Amygdala (tissue), 56 donors: ENCODE results near the gene C1orf116.
A peak's percentile ranks its signal among the peaks of the same experiment; 100 is the strongest.

Source experiments
- DNase-seq, 56 donors: peaks; one replicate each; lab custom pipeline; 2025; lab: John Stamatoyannopoulos, UW

Gene C1orf116

DNA sequence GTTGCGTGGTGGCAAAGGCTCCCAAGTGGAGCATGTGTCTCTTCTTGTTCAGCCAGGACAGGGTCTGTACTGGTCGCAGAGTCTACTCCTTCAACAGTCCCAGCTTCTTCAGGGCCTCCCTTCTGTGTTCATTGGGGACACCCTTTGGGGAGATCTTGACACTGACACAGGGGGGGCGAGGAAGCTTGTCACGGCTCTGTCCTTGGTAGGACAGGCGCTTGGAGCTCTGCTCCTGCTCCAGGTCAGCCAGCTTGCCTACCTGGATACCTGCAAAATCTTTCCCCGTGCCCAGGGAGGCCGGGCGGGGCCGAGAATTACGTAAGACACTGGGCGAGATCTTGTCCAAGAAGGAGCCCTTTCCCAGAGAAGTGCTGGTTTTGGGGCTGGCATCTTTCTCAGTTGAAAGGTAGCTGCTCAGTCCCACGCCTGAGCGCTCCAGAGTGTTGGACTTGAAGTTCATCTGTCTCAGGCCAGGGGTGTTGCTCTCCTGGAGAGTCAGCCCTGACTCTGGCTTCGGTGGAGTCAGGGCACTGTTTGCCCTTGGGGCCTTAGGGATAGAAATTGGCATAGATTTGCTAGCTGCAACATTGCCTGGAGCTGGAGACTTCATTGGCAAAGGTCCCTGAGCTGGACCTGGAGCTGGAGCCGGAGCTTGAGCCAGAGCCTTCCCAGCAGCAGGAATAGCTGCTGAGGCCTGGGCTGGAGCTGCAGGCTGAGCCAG, 10.5 kb downstream of the C1orf116 start:
- DNase-seq, result no peak

DNA sequence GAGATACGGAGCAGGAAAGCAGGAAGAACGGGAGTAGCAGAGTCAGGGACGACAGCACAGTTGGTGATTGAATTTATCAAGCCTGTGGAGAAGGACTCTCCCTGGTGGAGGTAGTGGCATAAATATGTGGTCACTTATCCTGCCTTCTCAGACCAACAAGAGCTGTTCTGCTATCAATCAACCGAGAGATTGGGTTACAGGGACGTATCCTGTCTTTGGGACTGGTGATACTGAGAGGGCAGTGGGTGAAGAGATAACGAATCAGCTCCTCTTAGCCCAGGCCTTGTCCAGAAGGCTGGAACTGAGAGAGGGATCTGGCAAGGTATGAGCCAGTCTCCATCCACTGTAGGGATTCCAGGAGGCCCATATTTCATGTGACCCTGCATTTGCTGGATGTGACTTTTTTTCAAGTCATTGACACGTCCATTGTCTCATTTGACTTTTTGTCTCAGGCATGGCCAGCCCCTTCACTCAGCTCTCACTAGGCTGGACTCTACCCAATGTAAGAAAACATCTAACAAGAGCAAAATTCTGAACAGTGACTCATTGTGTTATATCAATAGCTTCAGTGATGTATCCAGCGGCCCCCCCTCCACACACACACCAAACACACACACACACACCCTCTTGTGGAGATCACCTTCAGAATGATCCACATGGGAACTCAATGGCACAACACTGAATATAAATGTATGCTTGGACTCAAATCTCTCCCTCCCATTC, 11.3 kb downstream of the C1orf116 start:
- peak in 4 of 56 donors; percentile 8 to 61 (median 12) for DNase-seq

DNA sequence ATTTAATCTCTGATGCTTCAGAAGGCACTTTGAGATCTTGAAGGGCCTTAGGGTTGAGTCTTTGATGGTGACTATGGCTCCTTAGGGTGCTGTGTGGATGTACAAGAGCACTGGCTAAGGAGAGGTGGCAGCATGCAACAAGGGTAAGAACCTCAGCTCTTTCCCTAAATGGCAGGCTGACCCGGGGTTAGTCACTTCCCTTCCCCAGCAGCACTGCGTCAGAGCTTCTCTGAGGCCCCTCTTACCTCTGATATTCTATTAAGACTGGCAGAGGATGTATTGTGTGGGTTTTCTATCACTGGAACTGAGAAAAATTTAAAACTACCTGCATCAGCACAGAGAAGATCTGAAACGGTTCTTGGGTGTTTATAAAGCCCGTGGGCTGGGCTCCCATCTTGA, 11.8 kb downstream of the C1orf116 start:
- no peak for DNase-seq

DNA sequence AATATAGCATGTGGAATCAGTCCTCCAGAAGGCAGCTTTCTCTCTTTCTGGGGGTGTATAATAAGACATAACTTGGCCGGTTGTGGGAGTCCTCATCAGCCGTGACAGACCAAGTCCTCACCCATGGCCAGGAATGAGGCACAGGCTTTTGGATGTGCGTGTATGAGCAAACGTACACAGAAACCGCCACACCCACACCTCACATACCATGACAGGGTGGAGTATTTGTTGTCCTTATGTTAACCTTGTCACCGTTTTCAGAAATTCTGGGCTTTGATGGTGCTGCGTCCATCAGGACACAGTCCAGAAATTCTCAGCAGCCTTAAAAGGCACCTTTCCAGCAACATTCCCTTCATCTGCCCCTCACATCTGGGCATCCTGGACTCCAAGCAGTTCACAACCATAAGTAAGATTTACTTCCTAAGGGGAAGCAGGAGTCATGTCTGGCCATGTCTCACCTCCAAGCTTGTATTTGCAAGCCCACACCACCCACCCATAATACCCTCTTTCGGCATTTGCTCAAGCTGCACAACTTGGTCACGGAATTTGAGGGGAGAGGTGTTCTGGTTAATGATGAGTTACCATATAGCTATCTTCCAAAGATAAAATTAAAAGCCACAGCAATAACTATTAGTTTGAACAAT, 12.4 kb downstream of the C1orf116 start:
- no peak for DNase-seq

DNA sequence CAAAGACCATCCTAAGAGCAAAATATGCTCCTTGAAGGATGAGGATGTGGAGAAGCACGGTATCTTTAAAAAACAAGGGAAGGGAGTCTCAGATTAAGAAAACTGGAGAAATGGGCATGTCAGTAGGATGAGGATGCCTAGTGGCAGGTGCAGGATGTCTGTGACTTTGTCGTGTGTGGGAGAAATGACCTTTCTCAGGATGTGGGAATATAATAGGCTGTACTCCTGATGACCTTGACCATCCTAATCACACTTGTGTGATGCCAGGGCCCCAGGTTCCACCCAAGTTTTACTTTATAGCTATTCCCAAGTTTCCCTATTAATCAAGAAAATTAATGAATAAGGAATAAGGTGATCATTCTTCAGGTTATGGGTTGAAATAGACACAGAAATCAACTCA, 12.9 kb downstream of the C1orf116 start:
- DNase-seq, result no peak

DNA sequence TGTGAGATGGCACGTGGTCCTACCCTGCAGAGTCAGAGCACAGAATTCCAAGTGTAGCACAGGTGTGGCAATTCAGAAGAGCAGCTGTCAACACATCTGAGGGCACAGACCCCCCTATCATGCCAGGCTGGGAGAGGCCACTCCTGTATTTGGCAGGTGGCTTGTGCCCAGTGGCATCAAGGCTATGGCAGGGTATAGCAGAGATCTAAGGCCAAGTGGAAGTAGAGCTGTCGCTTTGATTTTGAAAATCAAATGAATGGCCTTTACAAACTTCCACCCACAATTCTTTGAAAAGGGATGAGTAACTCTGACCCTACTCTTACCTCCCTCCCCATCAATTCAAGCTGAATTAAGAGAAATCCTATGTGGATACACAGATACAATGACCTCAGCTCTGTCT, 13.4 kb downstream of the C1orf116 start:
- DNase-seq, result no peak

DNA sequence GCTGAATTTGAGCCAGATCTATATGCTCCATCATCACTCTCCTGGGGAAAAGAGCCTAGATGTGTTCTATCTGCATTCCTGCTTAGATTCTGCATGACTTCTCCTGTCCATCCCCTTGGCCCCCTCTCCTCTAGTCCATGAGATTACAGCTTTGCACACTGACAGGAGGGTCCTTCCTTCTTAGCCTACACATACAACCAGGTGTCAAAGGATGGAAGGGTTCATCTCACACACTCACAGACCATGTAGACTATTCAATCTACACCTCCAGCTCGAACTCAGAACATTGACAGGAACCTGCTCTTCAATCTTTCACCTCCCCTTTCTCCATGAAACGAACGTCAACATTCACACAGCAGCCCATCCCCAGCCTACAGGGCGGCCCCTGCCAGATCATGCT, 13.8 kb downstream of the C1orf116 start:
- no peak for DNase-seq

DNA sequence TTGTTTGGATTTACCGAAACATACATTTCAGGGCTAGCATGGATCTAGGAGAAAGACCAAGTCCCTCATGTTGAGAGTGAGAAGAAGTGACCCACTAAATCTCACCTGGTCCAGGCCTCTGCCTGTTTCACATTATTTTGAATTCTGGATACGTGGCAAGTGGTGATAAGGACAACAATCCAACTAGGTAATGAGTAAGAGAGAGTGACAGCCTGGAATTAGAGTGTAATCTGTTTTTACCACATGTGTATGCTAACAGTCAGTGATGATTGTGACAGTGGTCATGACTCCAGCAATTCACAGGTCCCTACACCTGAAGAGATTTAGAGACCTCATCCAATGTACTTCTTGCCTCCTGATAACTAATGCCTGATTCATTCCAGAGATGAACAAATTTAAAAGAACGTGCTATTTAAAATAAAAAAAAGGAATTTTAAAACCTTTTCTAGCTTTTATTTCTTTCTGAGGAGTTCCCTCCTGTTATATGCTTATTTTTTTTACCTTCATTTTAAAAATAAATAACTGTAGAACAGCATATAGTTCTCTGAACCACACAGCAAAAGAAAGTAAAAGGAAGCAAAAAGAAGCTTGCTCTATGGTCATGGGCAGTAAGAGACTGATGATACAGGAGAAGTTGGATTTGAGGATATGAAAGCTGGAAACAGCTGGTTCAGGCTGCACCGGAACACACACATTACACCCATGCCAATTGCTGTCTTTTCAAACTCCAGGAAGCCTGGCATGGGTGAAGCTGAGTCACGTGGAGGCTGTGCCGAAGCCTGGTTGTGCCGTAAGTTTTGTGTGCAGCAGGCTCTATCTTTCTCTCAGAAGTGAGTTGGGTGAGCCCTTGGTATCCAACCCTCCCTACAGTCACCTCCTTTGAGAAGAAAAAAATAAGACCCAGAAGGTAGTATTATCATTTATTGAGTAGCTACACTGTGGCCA, 14.7 kb downstream of the C1orf116 start:
- peak in 9 of 56 donors; percentile 6 to 58 (median 21) for DNase-seq

DNA sequence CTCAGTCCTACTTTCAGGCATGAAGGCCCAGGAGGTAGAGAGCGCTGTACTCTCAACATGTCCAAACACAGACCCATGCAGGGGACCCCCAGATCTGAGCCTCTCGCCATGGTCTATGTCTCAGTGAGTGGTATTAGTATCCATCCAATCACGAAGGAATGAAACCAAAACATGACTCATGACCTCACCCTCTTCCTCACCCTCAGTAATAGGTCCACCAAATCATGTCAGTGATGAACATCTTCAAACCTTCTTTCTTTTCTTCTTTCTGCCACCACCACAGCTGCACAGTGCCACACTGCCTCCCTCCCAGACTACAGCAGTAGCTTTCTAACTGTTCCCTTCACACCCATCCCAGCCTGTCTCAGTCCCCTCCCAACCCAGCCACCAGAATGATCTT, 16.8 kb downstream of the C1orf116 start:
- no peak for DNase-seq

DNA sequence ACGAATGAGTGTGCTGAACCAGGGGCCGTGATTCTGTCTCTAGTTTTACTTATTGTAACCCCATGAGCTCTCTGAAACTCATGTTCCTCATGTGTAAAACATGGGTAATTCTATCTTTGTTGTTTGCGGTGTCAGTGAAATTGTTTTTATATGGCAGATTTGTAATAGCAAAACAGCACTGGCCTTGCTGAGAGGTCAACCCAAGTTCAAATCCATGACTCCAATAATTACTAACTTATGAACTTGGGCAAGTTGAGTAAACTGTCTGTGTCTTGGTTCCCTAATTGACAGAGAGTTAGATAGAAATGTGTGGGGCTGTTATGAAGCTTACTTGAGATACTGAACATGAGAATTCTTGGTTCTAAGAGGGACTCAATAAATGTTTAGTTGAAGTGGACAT, 17.8 kb downstream of the C1orf116 start:
- DNase-seq, result no peak

DNA sequence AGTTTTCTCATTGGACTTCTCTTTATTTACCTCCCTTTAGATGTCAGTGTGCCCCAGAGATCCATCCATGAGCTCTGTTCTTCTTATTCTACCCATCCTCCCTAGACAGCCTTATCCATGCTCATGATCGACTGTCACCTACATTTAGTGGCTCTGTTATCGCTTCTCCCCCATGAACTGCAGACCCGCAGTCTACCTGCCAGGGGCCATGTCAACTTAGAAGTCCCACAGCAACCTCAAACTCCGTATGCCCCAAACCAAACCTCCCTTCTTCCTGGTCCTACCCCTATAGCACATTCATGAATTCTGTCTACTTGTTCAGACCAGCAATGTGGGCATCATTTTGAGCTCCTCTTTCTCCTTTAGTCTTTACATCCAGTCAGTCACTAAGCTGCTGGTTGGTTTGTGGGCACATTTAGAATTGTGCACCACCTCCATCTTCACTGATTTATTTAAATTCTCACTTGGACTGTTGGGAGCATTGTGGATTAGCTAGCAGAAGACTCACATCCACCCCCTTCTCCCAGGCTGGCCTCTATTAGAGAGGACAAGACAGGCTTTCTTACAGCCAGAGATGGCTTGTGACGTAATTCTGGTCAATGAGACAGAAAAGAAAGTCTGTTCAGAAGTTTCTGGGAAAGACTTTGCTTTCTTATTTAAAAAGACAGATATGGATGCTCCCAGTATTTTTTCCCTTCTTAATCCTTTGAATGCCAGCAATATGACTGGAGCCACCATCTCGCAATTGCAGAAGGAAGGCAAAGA, 19.1 kb downstream of the C1orf116 start:
- no peak for DNase-seq

DNA sequence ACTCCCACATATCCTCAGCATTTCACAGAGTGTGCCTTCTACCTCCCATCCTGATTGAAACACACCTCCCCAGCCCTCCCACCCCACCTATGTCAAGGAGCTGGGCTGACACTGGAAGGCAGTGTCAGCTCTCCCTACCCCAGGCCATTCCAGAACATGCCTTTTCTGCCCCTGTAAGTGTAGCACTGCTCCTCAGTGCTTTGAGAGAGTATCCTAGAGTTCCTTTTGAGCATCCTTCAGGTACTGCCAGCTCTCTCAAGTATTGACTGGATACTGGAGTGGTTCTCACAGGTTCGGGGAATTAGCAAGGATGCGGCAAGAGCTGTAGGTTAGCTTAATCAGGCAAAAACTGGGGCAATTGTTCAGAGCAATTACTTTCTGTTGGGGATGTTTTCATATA, 21.8 kb downstream of the C1orf116 start:
- no peak for DNase-seq

DNA sequence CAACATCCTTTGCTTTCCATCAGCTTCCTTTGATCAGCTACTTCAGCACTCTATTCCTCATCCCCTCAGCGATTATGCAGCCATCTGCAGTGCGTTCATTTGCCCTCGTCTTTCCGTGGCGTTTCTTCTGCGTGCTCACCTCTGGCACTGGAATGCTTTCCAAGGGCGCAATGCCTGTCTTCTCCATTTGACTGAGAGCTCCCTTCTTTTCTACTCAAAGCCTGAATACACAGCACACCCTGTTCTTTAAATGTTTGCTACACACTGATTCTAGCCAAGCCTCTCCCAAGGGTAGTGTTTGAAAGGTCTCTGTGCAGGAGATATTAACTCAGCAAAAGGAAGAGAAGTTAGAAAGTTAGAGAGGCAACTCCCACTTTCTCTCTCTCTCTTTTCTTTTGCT, 22.6 kb downstream of the C1orf116 start:
- DNase-seq, result no peak

DNA sequence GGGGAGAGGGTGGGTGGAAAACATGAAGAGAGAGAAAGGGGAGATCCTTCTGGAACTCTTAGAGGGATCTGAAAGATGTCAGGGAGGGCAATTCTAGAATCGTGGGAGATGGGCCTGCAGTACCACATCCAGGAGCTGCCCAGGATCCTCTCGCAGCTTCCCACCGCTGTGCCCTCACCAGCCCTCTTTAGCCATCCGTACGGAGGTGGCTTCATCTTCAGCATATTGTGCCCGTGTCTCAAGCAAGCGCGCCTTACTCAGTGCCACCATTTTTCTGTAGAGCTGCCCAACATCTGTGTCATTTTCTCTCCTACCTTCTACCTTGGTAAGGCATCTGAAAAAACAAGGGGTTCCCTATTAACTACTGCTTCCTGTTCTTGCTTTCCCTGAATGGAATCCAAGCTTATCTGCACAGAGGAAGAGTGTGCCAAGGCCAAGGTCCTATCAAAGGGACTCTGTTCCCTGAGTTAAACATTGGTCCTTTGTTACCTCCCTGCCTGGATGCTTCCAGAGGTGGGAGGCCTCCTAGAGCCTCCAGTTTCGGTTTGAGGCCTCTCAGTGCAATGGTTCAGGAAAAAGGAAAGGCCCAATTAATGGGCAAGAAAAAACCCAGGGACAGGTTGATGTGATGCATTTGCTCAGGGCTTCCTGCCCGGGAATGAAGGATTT, 23.2 kb downstream of the C1orf116 start:
- no peak for DNase-seq

DNA sequence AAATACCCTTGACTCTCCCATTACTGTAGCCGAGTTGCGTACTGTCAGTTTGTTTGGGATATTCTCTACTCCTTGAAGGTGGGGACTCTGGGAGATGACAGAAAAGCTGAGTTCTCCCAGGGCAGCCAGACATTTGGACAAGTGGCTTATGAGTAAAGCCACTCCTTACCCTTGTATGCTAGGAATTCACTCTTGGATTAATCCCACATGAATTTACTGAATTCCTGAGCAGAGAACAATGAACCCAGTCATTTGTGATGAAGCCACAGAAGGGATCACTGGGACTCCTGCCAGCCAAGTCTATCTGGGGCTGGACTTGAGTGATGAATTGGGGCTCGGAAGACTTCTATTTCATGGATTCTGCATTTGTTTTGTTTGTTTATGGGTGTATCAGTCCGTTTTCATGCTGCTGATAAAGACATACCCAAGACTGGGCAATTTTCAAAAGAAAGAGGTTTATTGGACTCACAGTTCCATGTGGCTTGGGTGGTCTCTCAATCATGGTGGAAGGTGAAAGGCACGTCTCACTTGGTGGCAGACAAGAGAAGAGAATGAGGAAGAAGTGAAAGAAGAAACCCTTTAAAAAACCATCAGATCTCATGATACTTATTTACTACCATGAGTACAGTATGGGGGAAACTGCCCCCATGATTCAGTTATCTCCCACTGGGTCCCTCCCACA, 25.1 kb downstream of the C1orf116 start:
- no peak for DNase-seq

DNA sequence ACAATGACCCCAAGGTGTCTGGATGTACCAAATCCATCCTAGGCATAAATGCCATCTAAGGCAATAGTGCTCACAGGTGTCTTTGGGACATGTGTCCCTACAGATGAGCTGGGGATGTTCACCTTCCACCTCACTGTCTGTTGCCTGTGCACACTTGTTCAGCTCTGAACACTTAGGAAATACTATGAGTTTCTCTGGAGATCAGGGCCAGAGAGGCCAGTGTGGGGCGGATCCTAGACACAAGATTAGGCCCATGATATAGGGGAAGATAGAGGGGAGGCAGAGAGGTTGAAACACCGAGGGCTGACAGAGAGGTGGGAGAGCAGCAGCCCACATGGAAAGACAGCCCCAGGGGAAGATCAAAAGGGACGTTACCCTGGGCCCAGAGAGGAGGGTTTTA, 25.6 kb downstream of the C1orf116 start:
- no peak for DNase-seq

DNA sequence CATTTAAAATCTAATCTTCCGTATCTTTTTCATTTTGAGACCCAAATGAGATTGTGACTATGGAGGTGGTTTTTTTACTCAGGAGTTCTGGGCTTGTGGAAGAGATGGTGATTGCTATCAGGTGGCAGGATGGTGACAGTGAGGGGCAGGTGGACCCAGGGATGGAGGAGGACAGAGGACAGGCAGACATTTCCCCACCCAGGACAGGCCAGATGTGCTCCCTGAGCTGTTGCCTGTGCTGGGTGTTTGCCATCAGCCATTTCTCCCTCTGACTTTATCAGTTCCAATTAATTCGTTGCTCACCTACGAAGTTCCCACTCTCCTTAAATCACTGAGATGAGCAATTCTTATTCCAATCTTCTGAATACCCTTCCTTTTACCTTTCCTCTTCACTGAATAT, 26.5 kb downstream of the C1orf116 start:
- no peak for DNase-seq

DNA sequence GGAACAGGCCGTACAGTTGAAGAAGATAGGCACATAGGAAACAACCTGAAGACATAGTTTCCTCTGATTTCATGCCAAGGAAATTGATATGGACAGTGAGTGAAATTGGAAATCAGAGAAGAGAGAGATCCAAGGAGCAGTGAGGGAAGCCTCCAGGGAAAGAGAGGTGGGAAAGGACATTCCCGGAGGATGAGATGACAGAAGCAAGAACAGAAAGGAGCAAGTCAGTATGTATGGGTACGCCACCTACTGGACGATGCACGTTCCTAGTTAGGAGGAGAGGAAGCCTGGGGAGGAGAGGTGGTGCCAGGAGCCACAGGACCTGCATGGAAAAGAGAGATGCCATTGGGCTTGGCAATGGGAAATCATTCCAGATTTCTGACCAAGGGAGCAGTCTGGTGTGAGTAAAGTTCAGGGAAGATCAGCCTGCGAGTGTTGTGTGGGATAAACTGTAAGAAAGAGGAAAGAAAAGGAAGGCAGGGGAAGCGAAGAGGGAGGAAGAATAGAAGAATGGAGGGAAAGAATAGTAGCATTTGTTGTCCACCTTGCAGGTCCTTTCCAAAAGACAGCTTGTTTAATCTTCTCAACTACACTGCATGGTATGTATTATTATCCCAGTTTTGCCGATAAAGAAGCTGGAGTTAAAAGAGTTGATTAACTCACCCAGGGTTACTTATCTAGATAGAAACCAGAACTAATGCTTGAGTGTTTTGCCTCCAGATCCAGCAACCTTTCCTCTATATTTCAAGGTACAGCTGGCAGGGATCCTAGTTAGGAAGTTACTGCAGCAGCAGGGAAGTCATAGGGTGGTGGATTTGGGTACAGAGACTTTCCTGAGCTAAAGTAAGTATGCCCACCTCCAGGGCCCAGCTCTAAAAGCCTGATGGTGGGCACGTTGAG, 27.4 kb downstream of the C1orf116 start:
- peak in 8 of 56 donors; percentile 7 to 50 (median 18) for DNase-seq
